A549 (cell line): Measurements from ENCODE around the gene CDX2. TPM values are rescaled to one million over a fixed set of nuclear protein-coding genes. Genes with fewer than 3 reads are reported as not detected.

Source experiments
- ATAC-seq, 2 experiments: fragments of 200-7000 bp in 1 of 2; fragments of >200 bp in 1 of 2; cut with Nextera tagmentation in 1 of 2; cut with Tn5 transposase in 1 of 2; 3 replicates each; pipeline versions ENCODE4 v1.8.0 to v1.9.1; 2018 to 2020; ENCODE audit warnings: mild to moderate bottlenecking in 1 of 2, moderate library complexity in 1 of 2
- CTCF ChIA-PET: fragments of 300-600 bp; sonication (Branson Sonifier 250); formaldehyde crosslinking; extraction: SDS; loops from one replicate; lab custom pipeline; 2021; ENCODE audit warnings: antibody characterized with exemption, inconsistent platforms; lab: Yijun Ruan, JAX
- POLR2A ChIA-PET: fragments of 350-600 bp; formaldehyde crosslinking; extraction: SDS; loops from one replicate; lab custom pipeline; 2021; ENCODE audit warnings: antibody characterized with exemption, inconsistent platforms; lab: Yijun Ruan, JAX
- DNase-seq, 2 experiments: peaks; one replicate each; pipeline versions ENCODE4 v3.0.0 to v3.0.0-alpha.2; 2011 to 2016; ENCODE audit warnings: low read depth in 1 of 2, low spot score in 1 of 2
- FAIRE-seq: peaks from 2 replicates; lab custom pipeline; 2011; peaks lifted over from hg19 to GRCh38; lab: Jason Lieb, UNC
- H3K27ac ChIP-seq, 2 experiments: fragments of >200 bp; sonication (Bioruptor Twin); formaldehyde crosslinking; 3 replicates each; pipeline ENCODE4 v1.5.1; 2016 to 2017
- H3K4me1 ChIP-seq: fragments of >200 bp; sonication (Bioruptor Twin); formaldehyde crosslinking; 3 replicates; pipeline ENCODE4 v1.6.1; 2016
- H3K4me2 ChIP-seq: fragments of >200 bp; sonication (Bioruptor Twin); formaldehyde crosslinking; 3 replicates; pipeline ENCODE4 v1.6.1; 2016
- H3K4me3 ChIP-seq: fragments of >200 bp; sonication (Bioruptor Twin); formaldehyde crosslinking; 3 replicates; pipeline ENCODE4 v1.5.1; 2016
- H3K9me3 ChIP-seq: fragments of >200 bp; sonication (Bioruptor Twin); formaldehyde crosslinking; 3 replicates; pipeline ENCODE4 v1.6.1; 2016
- CBX8 ChIP-seq: fragments of 200-600 bp; sonication (generic); IDR thresholded peaks from 2 replicates; pipeline ENCODE4 v1.6.1; 2016
- CEBPB ChIP-seq, 2 experiments: fragments of >200 bp in 1 of 2; sonication (Bioruptor Twin) in 1 of 2; formaldehyde crosslinking in 1 of 2; IDR thresholded peaks; 2 replicates each; pipeline ENCODE4 v1.6.1; 2012 to 2016
- EHF ChIP-seq: fragments of 250-450 bp; sonication (Bioruptor Pico); IDR thresholded peaks from 2 replicates; pipeline ENCODE4 v1.5.0; 2020; ENCODE audit warnings: mild to moderate bottlenecking
- HDAC2 ChIP-seq: fragments of 200-600 bp; sonication (generic); IDR thresholded peaks from 2 replicates; pipeline ENCODE4 v1.6.1; 2016
- HEYL ChIP-seq: fragments of 250-450 bp; sonication (Bioruptor Pico); IDR thresholded peaks from 2 replicates; pipeline ENCODE4 v1.8.0; 2021; ENCODE audit warnings: mild to moderate bottlenecking, moderate library complexity
- HOXA7 ChIP-seq: fragments of 250-450 bp; sonication (Bioruptor Pico); IDR thresholded peaks from 2 replicates; pipeline ENCODE4 v1.5.0; 2020; ENCODE audit warnings: mild to moderate bottlenecking, moderate library complexity
- HOXB13 ChIP-seq: fragments of 250-450 bp; sonication (Bioruptor Pico); IDR thresholded peaks from 2 replicates; pipeline ENCODE4 v1.5.0; 2020; ENCODE audit warnings: low read depth, mild to moderate bottlenecking, moderate library complexity
- HOXB5 ChIP-seq: fragments of 250-450 bp; sonication (Bioruptor Pico); IDR thresholded peaks from 2 replicates; pipeline ENCODE4 v1.5.0; 2020; ENCODE audit warnings: mild to moderate bottlenecking, moderate library complexity
- JUN ChIP-seq, 2 experiments: fragments of >200 bp; sonication (Bioruptor Twin); formaldehyde crosslinking; IDR thresholded peaks; 2 replicates in 1 of 2; 3 replicates in 1 of 2; pipeline ENCODE4 v1.6.1; 2016 to 2017
- KDM1A ChIP-seq: fragments of 200-600 bp; sonication (generic); IDR thresholded peaks from 2 replicates; pipeline ENCODE4 v1.6.1; 2016; ENCODE audit warnings: low read depth, mild to moderate bottlenecking
- PHF8 ChIP-seq: fragments of 200-600 bp; sonication (generic); IDR thresholded peaks from 2 replicates; pipeline ENCODE4 v1.6.1; 2016; ENCODE audit warnings: low read depth, mild to moderate bottlenecking, antibody characterized with exemption, moderate library complexity, borderline replicate concordance
- RARB ChIP-seq: fragments of 250-450 bp; sonication (Bioruptor Pico); IDR thresholded peaks from 2 replicates; pipeline ENCODE4 v1.8.0; 2021; ENCODE audit warnings: mild to moderate bottlenecking, moderate library complexity
- RCOR1 ChIP-seq: fragments of 150-350 bp; IDR thresholded peaks from 2 replicates; pipeline ENCODE4 v1.6.1; 2014; ENCODE audit warnings: antibody characterized with exemption, low read length, low read depth
- RFX5 ChIP-seq: fragments of 450-650 bp; IDR thresholded peaks from 2 replicates; pipeline ENCODE4 v1.7.1; 2014; ENCODE audit warnings: antibody characterized with exemption, mild to moderate bottlenecking, moderate library complexity
- TFCP2L1 ChIP-seq: fragments of 250-450 bp; sonication (Bioruptor Pico); IDR thresholded peaks from 2 replicates; pipeline ENCODE4 v1.5.0; 2021; ENCODE audit warnings: mild to moderate bottlenecking
- ZFP36 ChIP-seq: fragments of 450-650 bp; IDR thresholded peaks from 2 replicates; pipeline ENCODE4 v1.6.1; 2014; ENCODE audit warnings: borderline replicate concordance; ENCODE audit not compliant: partially characterized antibody
- ZNF302 ChIP-seq: fragments of 250-450 bp; sonication (Bioruptor Pico); IDR thresholded peaks from 2 replicates; pipeline ENCODE4 v1.9.0; 2021; ENCODE audit warnings: inconsistent platforms, mild to moderate bottlenecking, moderate library complexity
- ZSCAN20 ChIP-seq: fragments of 250-450 bp; sonication (Bioruptor Pico); IDR thresholded peaks from 2 replicates; pipeline ENCODE4 v1.8.0; 2022; ENCODE audit warnings: mild to moderate bottlenecking, moderate library complexity
- WGBS: methylation state at CpG from one replicate; pipeline ENCODE4 v1.1.6; 2017; ENCODE audit errors: missing lambda C conversion rate; 5-methylcytosine and 5-hydroxymethylcytosine counted together
- polyA plus RNA-seq, 4 experiments: library from polyadenylated mRNA; depleted of rRNA in 3 of 4; stranded (reverse); fragments of >200 nt; fragmentation: RNase III in 1 of 4; extraction: RNeasy Plus Mini Kit Qiagen cat#74134 plus additional on column Dnase treatment in 1 of 4; gene quantifications; 2 replicates in 3 of 4; 3 replicates in 1 of 4; pipeline ENCODE4 v1.2.3, GENCODE V29; 2011 to 2017
- TF ChIP-seq, protein P1 (sequence below): fragments of >200 bp; sonication (Bioruptor Twin); formaldehyde crosslinking; IDR thresholded peaks from 2 replicates; pipeline ENCODE4 v1.6.1; 2016
- TF ChIP-seq, protein P2 (sequence below): fragments of >200 bp; sonication (Bioruptor Twin); formaldehyde crosslinking; IDR thresholded peaks from 3 replicates; pipeline ENCODE4 v1.5.1; 2016
- TF ChIP-seq, protein P3 (sequence below): fragments of 200-600 bp; sonication (generic); IDR thresholded peaks from 2 replicates; pipeline ENCODE4 v1.6.1; 2016; ENCODE audit warnings: antibody characterized with exemption, mild to moderate bottlenecking, moderate library complexity
- TF ChIP-seq, protein P4 (sequence below): fragments of 250-450 bp; sonication (Bioruptor Pico); IDR thresholded peaks from 2 replicates; pipeline ENCODE4 v1.5.0; 2020; ENCODE audit warnings: low read depth, mild to moderate bottlenecking, moderate library complexity

Gene CDX2
- polyA plus RNA-seq, 2 of the 4 experiments (the other 2 are of a cell fraction) = 0.14 to 0.19 TPM

DNA sequence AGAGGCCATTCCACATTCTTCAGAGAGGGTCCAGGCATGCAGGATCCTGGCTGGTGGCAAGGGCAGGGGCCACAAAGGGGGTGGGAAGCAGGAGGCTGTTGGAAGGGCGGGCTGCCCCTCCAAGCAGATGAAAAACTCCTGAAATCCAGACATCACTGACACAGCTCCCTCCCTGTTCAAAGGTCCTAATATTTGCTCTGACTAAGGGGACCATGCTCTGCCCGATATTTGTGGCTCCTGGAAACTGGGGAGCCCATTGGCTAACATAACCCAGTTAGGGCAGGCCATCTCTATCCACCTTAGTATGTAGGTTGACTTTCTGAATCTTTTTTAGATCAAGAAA, 3.3 kb upstream of the CDX2 start:
- POLR2A ChIA-PET = no interaction called here
- Histone ChIP-seq H3K9me3 (no peaks in the 10 kb centered on the region), H3K27ac (no peak overlapping the region)
- no peak for DNase-seq
- TF ChIP-seq CEBPB (IDR thresholded peaks at IDR 0.05) = no peak
- TF ChIP-seq, protein P1, sequence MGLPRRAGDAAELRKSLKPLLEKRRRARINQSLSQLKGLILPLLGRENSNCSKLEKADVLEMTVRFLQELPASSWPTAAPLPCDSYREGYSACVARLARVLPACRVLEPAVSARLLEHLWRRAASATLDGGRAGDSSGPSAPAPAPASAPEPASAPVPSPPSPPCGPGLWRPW = no peak
- no peak for TF ChIP-seq RCOR1
- TF ChIP-seq EHF (CRISPR knock-in tag) = no peak
- TF ChIP-seq RFX5 = no peak
- TF ChIP-seq ZSCAN20 = no peak
- TF ChIP-seq RARB (CRISPR knock-in tag) = no peak
- no peak for TF ChIP-seq ZFP36
- TF ChIP-seq, protein P2, sequence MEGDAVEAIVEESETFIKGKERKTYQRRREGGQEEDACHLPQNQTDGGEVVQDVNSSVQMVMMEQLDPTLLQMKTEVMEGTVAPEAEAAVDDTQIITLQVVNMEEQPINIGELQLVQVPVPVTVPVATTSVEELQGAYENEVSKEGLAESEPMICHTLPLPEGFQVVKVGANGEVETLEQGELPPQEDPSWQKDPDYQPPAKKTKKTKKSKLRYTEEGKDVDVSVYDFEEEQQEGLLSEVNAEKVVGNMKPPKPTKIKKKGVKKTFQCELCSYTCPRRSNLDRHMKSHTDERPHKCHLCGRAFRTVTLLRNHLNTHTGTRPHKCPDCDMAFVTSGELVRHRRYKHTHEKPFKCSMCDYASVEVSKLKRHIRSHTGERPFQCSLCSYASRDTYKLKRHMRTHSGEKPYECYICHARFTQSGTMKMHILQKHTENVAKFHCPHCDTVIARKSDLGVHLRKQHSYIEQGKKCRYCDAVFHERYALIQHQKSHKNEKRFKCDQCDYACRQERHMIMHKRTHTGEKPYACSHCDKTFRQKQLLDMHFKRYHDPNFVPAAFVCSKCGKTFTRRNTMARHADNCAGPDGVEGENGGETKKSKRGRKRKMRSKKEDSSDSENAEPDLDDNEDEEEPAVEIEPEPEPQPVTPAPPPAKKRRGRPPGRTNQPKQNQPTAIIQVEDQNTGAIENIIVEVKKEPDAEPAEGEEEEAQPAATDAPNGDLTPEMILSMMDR = no peak
- no peak for TF ChIP-seq ZNF302 (CRISPR knock-in tag)
- no peak for TF ChIP-seq TFCP2L1 (CRISPR knock-in tag)
- no peak for TF ChIP-seq CBX8
- no peak for TF ChIP-seq HDAC2
- no peak for TF ChIP-seq HOXB13 (CRISPR knock-in tag)
- TF ChIP-seq, protein P3, sequence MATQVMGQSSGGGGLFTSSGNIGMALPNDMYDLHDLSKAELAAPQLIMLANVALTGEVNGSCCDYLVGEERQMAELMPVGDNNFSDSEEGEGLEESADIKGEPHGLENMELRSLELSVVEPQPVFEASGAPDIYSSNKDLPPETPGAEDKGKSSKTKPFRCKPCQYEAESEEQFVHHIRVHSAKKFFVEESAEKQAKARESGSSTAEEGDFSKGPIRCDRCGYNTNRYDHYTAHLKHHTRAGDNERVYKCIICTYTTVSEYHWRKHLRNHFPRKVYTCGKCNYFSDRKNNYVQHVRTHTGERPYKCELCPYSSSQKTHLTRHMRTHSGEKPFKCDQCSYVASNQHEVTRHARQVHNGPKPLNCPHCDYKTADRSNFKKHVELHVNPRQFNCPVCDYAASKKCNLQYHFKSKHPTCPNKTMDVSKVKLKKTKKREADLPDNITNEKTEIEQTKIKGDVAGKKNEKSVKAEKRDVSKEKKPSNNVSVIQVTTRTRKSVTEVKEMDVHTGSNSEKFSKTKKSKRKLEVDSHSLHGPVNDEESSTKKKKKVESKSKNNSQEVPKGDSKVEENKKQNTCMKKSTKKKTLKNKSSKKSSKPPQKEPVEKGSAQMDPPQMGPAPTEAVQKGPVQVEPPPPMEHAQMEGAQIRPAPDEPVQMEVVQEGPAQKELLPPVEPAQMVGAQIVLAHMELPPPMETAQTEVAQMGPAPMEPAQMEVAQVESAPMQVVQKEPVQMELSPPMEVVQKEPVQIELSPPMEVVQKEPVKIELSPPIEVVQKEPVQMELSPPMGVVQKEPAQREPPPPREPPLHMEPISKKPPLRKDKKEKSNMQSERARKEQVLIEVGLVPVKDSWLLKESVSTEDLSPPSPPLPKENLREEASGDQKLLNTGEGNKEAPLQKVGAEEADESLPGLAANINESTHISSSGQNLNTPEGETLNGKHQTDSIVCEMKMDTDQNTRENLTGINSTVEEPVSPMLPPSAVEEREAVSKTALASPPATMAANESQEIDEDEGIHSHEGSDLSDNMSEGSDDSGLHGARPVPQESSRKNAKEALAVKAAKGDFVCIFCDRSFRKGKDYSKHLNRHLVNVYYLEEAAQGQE = no peak
- no peak for TF ChIP-seq KDM1A
- no peak for TF ChIP-seq HOXB5 (CRISPR knock-in tag)
- no peak for TF ChIP-seq PHF8
- TF ChIP-seq, protein P4, sequence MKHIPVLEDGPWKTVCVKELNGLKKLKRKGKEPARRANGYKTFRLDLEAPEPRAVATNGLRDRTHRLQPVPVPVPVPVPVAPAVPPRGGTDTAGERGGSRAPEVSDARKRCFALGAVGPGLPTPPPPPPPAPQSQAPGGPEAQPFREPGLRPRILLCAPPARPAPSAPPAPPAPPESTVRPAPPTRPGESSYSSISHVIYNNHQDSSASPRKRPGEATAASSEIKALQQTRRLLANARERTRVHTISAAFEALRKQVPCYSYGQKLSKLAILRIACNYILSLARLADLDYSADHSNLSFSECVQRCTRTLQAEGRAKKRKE (CRISPR knock-in tag) = no peak
- no peak for TF ChIP-seq HEYL (CRISPR knock-in tag)
- TF ChIP-seq, all 56 proteins: peak for 0
- ATAC-seq (no peak), FAIRE-seq (no peak)
- Histone ChIP-seq H3K4me3 (no peak overlapping the region), H3K4me2 (no peak overlapping the region), H3K4me1 (no peaks in the 10 kb centered on the region)
- 13% methylated on average over 1 of the region's 2 CpGs for WGBS
- CTCF ChIA-PET = interaction anchor here (1.1 to 6.3 kb wide), 2 partner anchors 19 to 103 kb away, joined by 5 to 32 read pairs; no protein-coding TSS in a partner anchor

DNA sequence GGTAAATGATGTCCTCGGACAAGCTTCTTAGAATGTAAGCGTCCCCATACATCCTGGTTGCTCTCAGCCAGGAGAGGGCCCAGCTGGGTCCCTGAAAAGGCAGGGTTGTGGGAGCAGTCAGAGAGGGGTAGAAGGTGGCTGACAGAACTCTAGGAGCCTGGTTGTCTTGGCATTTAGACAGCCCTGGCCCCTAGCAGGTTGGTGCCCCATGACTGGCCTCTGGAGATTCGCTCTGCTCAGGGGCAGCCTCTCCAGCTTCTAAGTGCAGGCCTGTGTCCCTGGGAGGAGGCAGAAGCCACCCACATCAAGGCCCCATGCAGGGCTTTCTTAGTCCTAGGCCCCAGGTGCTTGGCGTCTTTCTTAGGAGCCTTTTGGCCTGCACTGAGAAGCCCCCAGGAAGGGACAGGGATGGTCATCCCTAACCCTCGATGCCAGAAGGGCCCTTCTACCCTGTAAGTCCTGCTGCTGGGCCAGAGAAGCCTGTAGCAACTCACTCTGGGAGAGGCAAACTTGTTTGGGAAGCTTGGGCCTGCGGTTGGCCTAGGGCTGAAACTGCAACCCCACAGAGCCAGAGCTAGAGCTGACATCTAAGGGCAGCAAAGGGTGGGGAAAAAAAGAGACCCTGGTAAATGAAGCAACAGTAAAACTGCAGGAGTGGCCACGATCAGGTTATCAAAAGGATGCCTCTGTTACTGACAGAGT, 2.8 kb upstream of the CDX2 start:
- ATAC-seq = no peak
- Histone ChIP-seq H3K4me3 (no peak overlapping the region), H3K9me3 (no peaks in the 10 kb centered on the region), H3K4me2 (no peak overlapping the region), H3K27ac (no peak overlapping the region), H3K4me1 (no peaks in the 10 kb centered on the region)
- no peak for FAIRE-seq
- WGBS = 57% methylated on average over 3 of the region's 7 CpGs
- POLR2A ChIA-PET = no interaction called here
- TF ChIP-seq JUN (IDR thresholded peaks at IDR 0.05) (no peak), HOXA7 (CRISPR knock-in tag) (no peak)
- CTCF ChIA-PET = interaction anchor here (0.5 to 6.3 kb wide), 5 partner anchors 11 to 666 kb away, joined by 3 to 32 read pairs (median 5); no protein-coding TSS in a partner anchor
- no peak for DNase-seq
